H9 (cell line): ENCODE results near the gene CST5. TPM values are rescaled to one million over a fixed set of nuclear protein-coding genes. Genes with fewer than 3 reads are reported as not detected.

Experiments used
- DNase-seq: peaks from one replicate; pipeline ENCODE4 v3.0.0-alpha.2; 2017
- H2AFZ ChIP-seq: one replicate; pipeline ENCODE4 v1.6.1; 2013; ENCODE audit warnings: mild to moderate bottlenecking, low read length, control low read depth, moderate library complexity
- H2AK5ac ChIP-seq: 2 replicates; pipeline ENCODE4 v1.6.1; 2013; ENCODE audit warnings: low read length, control low read depth, mixed read lengths; ENCODE audit not compliant: insufficient read length
- H2BK120ac ChIP-seq: one replicate; pipeline ENCODE4 v1.6.1; 2013; ENCODE audit warnings: low read depth, mild to moderate bottlenecking, low read length, control low read depth, inconsistent platforms; ENCODE audit not compliant: poor library complexity, severe bottlenecking
- H2BK12ac ChIP-seq: 2 replicates; pipeline ENCODE4 v1.6.1; 2013; ENCODE audit warnings: low read length, control low read depth, mixed read lengths, low read depth; ENCODE audit not compliant: insufficient read length
- H2BK15ac ChIP-seq: 2 replicates; pipeline ENCODE4 v1.6.1; 2013; ENCODE audit warnings: low read depth, low read length, control low read depth
- H2BK20ac ChIP-seq: one replicate; pipeline ENCODE4 v1.6.1; 2013; ENCODE audit warnings: low read depth, mild to moderate bottlenecking, low read length, control low read depth, inconsistent platforms; ENCODE audit not compliant: poor library complexity, severe bottlenecking
- H2BK5ac ChIP-seq: 2 replicates; pipeline ENCODE4 v1.6.1; 2013; ENCODE audit warnings: low read length, control low read depth, mixed read lengths; ENCODE audit not compliant: insufficient read length
- H3K14ac ChIP-seq: 2 replicates; pipeline ENCODE4 v1.6.1; 2013; ENCODE audit warnings: low read length, control low read depth; ENCODE audit not compliant: insufficient read depth
- H3K18ac ChIP-seq: 2 replicates; pipeline ENCODE4 v1.6.1; 2013; ENCODE audit warnings: low read depth, mild to moderate bottlenecking, mixed read lengths, low read length, control low read depth; ENCODE audit not compliant: insufficient read length
- H3K23ac ChIP-seq: 2 replicates; pipeline ENCODE4 v1.6.1; 2013; ENCODE audit warnings: low read length, control low read depth, mixed read lengths, low read depth; ENCODE audit not compliant: insufficient read length
- H3K23me2 ChIP-seq: 2 replicates; pipeline ENCODE4 v1.6.1; 2013; ENCODE audit warnings: low read depth, mild to moderate bottlenecking, mixed read lengths, low read length, control low read depth; ENCODE audit not compliant: insufficient read length, poor library complexity, severe bottlenecking
- H3K27ac ChIP-seq: 2 replicates; pipeline ENCODE4 v1.5.1; 2013; ENCODE audit warnings: low read length, control low read depth, mixed read lengths, low read depth; ENCODE audit not compliant: insufficient read length
- H3K27me3 ChIP-seq: 2 replicates; pipeline ENCODE4 v1.6.1; 2013; ENCODE audit warnings: low read length, control low read depth, inconsistent platforms; ENCODE audit not compliant: insufficient read depth
- H3K4ac ChIP-seq: 2 replicates; pipeline ENCODE4 v1.6.1; 2013; ENCODE audit warnings: low read depth, mild to moderate bottlenecking, control low read depth, inconsistent platforms, low read length, moderate library complexity
- H3K4me1 ChIP-seq: 2 replicates; pipeline ENCODE4 v1.6.1; 2013; ENCODE audit warnings: low read length, control low read depth, inconsistent platforms; ENCODE audit not compliant: insufficient read depth
- H3K4me2 ChIP-seq: 2 replicates; pipeline ENCODE4 v1.6.1; 2013; ENCODE audit warnings: low read length, control low read depth, mixed read lengths; ENCODE audit not compliant: insufficient read length, insufficient read depth
- H3K56ac ChIP-seq: 2 replicates; pipeline ENCODE4 v1.6.1; 2013; ENCODE audit warnings: low read depth, mild to moderate bottlenecking, mixed read lengths, low read length, control low read depth; ENCODE audit not compliant: insufficient read length
- H3K79me1 ChIP-seq: 2 replicates; pipeline ENCODE4 v1.6.1; 2013; ENCODE audit warnings: low read depth, mild to moderate bottlenecking, moderate library complexity, low read length, control low read depth, inconsistent platforms; ENCODE audit not compliant: insufficient read depth, poor library complexity, severe bottlenecking
- H3K79me2 ChIP-seq: 2 replicates; pipeline ENCODE4 v1.6.1; 2013; ENCODE audit warnings: low read length, control low read depth, inconsistent platforms; ENCODE audit not compliant: insufficient read depth
- H3K9ac ChIP-seq: 2 replicates; pipeline ENCODE4 v1.6.1; 2013; ENCODE audit warnings: low read length, control low read depth, mixed read lengths; ENCODE audit not compliant: insufficient read length; ENCODE audit errors: extremely low read depth
- H3K9me3 ChIP-seq: one replicate; pipeline ENCODE4 v1.6.1; 2013; ENCODE audit warnings: low read depth, low read length, inconsistent platforms; ENCODE audit not compliant: control insufficient read depth
- H3T11ph ChIP-seq: one replicate; pipeline ENCODE4 v1.6.1; 2013; ENCODE audit warnings: mild to moderate bottlenecking, low read length, control low read depth, inconsistent platforms
- H4K20me1 ChIP-seq: one replicate; pipeline ENCODE4 v1.6.1; 2013; ENCODE audit not compliant: control insufficient read depth, insufficient read length, insufficient read depth
- H4K5ac ChIP-seq: 2 replicates; pipeline ENCODE4 v1.6.1; 2013; ENCODE audit warnings: low read depth, mild to moderate bottlenecking, mixed read lengths, low read length, control low read depth; ENCODE audit not compliant: insufficient read length
- H4K8ac ChIP-seq: replicated peaks from 2 replicates; pipeline ENCODE4 v1.6.1; 2013; ENCODE audit warnings: low read length, control low read depth, mixed read lengths, low read depth; ENCODE audit not compliant: insufficient read length
- H4K91ac ChIP-seq: 2 replicates; pipeline ENCODE4 v1.6.1; 2013; ENCODE audit warnings: low read depth, mild to moderate bottlenecking, moderate library complexity, mixed read lengths, low read length, control low read depth; ENCODE audit not compliant: insufficient read length
- H3K27ac Mint-ChIP-seq, 3 experiments: 2 replicates in 2 of 3; 3 replicates in 1 of 3; pipeline ENCODE4 v1.8.0; 2020 to 2021; ENCODE audit warnings: mixed read lengths in 3 of 3, mild to moderate bottlenecking in 1 of 3, moderate library complexity in 1 of 3
- H3K27me3 Mint-ChIP-seq: 2 replicates; pipeline ENCODE4 v1.8.0; 2021; ENCODE audit warnings: low read depth, mild to moderate bottlenecking, moderate library complexity, mixed read lengths
- H3K36me3 Mint-ChIP-seq, 3 experiments: 2 replicates in 2 of 3; 3 replicates in 1 of 3; pipeline ENCODE4 v1.8.0; 2020 to 2021; ENCODE audit warnings: low read depth in 3 of 3, mixed read lengths in 3 of 3; ENCODE audit not compliant: insufficient read depth in 1 of 3
- H3K4me1 Mint-ChIP-seq, 2 experiments: 2 replicates each; pipeline ENCODE4 v1.8.0; 2020; ENCODE audit warnings: mixed read lengths in 2 of 2
- H3K4me3 Mint-ChIP-seq, 2 experiments: 2 replicates in 1 of 2; 3 replicates in 1 of 2; pipeline ENCODE4 v1.8.0; 2020 to 2021; ENCODE audit warnings: mild to moderate bottlenecking in 2 of 2, mixed read lengths in 2 of 2, moderate library complexity in 1 of 2
- H3K9me3 Mint-ChIP-seq, 2 experiments: 2 replicates in 1 of 2; 3 replicates in 1 of 2; pipeline ENCODE4 v1.8.0; 2020; ENCODE audit warnings: mild to moderate bottlenecking in 2 of 2, mixed read lengths in 2 of 2, moderate library complexity in 1 of 2
- WGBS: extraction: QIAGEN DNeasy Blood & Tissue Kit; methylation state at CpG from one replicate; pipeline ENCODE4 v1.1.7; 2013; ENCODE audit warnings: missing lambda C conversion rate, low lambda C conversion rate, mixed read lengths; ENCODE audit not compliant: insufficient read length; ENCODE audit errors: extremely low coverage; 5-methylcytosine and 5-hydroxymethylcytosine counted together
- total RNA-seq: library from RNA; stranded (reverse); gene quantifications from 2 replicates; pipeline ENCODE4 v1.2.1, GENCODE V29; 2021
- TF ChIP-seq, protein P1 (sequence below): fragments of 200-600 bp; sonication (generic); conservative IDR thresholded peaks from 3 replicates; pipeline ENCODE4 v1.8.0; 2021; ENCODE audit warnings: antibody characterized with exemption, mild to moderate bottlenecking

The CST5 gene
- total RNA-seq, 1 experiment from 2014 or later = not detected

DNA sequence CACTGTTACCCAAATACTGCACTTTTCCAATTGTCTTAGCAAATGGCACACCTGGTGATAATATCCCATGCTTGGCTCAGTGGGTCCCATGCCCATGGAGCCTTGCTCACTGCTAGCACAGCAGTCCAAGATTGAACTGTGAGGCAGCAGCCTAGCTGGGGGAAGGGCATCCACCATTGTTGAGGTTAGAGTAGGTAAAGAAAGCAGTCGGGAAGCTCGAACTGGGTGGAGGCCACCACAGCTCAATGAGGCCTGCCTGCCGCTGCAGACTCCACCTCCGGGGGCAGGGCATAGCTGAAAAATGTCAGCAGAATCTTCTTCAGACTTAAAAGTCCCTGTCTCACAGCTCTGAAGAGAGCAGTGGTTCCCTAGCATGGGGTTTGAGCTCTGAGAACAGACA is 43.8 kb downstream of the CST5 start:
- H3K4me1 Mint-ChIP-seq = peaks cover 2 to 3% of the 10 kb centered on the region in 2 experiments; a peak in 3 of 4 replicates
- H3K4me3 Mint-ChIP-seq = no peak overlapping the region
- Histone ChIP-seq H3K56ac (no peak overlapping the region), H2AK5ac (no peak overlapping the region), H3K4me2 (no peak overlapping the region), H4K5ac (no peak overlapping the region), H4K91ac (no peak overlapping the region), H3K4ac (no peak overlapping the region), H2BK120ac (no peak overlapping the region), H3K23me2 (no peaks in the 10 kb centered on the region), H3K18ac (no peak overlapping the region), H2BK15ac (no peak overlapping the region), H2BK5ac (no peak overlapping the region), H3K9ac (no peak overlapping the region), H3K27me3 (no peaks in the 10 kb centered on the region), H2BK12ac (no peak overlapping the region), H4K20me1 (no peaks in the 10 kb centered on the region), H3K27ac (no peak overlapping the region), H3K9me3 (no peaks in the 10 kb centered on the region), H3K79me1 (no peaks in the 10 kb centered on the region), H3T11ph (no peak overlapping the region), H4K8ac (no peak overlapping the region), H2AFZ (no peak overlapping the region), H3K14ac (no peak overlapping the region), H3K79me2 (no peaks in the 10 kb centered on the region), H2BK20ac (no peak overlapping the region), H3K4me1 (no peaks in the 10 kb centered on the region), H3K23ac (no peak overlapping the region)
- H3K36me3 Mint-ChIP-seq = peaks cover 0 to 6% (median 5%) of the 10 kb centered on the region in 3 experiments; a peak in 3 of 7 replicates
- peaks cover 19% of the 10 kb centered on the region for H3K27me3 Mint-ChIP-seq
- no CpG with 5 or more reads among the region's 4 CpGs for WGBS
- DNase-seq = no peak
- H3K9me3 Mint-ChIP-seq = peaks cover 13 to 16% of the 10 kb centered on the region in 2 experiments; a peak in 3 of 5 replicates
- TF ChIP-seq, protein P1, sequence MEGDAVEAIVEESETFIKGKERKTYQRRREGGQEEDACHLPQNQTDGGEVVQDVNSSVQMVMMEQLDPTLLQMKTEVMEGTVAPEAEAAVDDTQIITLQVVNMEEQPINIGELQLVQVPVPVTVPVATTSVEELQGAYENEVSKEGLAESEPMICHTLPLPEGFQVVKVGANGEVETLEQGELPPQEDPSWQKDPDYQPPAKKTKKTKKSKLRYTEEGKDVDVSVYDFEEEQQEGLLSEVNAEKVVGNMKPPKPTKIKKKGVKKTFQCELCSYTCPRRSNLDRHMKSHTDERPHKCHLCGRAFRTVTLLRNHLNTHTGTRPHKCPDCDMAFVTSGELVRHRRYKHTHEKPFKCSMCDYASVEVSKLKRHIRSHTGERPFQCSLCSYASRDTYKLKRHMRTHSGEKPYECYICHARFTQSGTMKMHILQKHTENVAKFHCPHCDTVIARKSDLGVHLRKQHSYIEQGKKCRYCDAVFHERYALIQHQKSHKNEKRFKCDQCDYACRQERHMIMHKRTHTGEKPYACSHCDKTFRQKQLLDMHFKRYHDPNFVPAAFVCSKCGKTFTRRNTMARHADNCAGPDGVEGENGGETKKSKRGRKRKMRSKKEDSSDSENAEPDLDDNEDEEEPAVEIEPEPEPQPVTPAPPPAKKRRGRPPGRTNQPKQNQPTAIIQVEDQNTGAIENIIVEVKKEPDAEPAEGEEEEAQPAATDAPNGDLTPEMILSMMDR = 0 out of 3 replicates have a peak, but pooled peaks have one; percentile 19
- H3K27ac Mint-ChIP-seq = no peak overlapping the region
